ENCODE results near the gene RRM2.

RRM2 gene

GRCh38 chr2:10141736-10142639 lies 19.4 kb downstream of the RRM2 start:
- CTCF ChIA-PET, result interaction anchor here (0.6 to 3.1 kb wide), 20 partner anchors 11 to 720 kb away, joined by 3 to 17 read pairs (median 3); no protein-coding TSS in a partner anchor
- H3K4me3 ChIP-seq (ENCODE audit: low read depth, low read length), result no peak overlapping the region
- TF ChIP-seq ZNF645 (tag by site-specific recombination; IDR thresholded peaks at IDR 0.05) (no peak), IKZF3 (tag by site-specific recombination; IDR thresholded peaks at IDR 0.05) (no peak), REST (tag by site-specific recombination; IDR thresholded peaks at IDR 0.05) (0 out of 2 replicates have a peak, but pooled peaks have one; percentile 19), ZNF48 (tag by site-specific recombination; IDR thresholded peaks at IDR 0.05) (no peak), ZSCAN4 (tag by site-specific recombination; IDR thresholded peaks at IDR 0.05) (no peak), HIC1 (tag by site-specific recombination; IDR thresholded peaks at IDR 0.05) (no peak), ZNF623 (tag by site-specific recombination; IDR thresholded peaks at IDR 0.05) (peak; percentile 97), ZNF626 (tag by site-specific recombination; IDR thresholded peaks at IDR 0.05) (no peak), ZNF707 (tag by site-specific recombination; IDR thresholded peaks at IDR 0.05) (no peak), ZNF2 (tag by site-specific recombination; IDR thresholded peaks at IDR 0.05) (peak; percentile 92), CTCF (tag by site-specific recombination; IDR thresholded peaks at IDR 0.05) (peak; percentile 68), WT1 (tag by site-specific recombination; IDR thresholded peaks at IDR 0.05) (no peak), ZNF654 (tag by site-specific recombination; IDR thresholded peaks at IDR 0.05; ENCODE audit: low read depth) (peak; percentile 25; the same call in 1 of the 2 replicates)
- H3K36me3 ChIP-seq (ENCODE audit: control insufficient read depth in 2 of 2, insufficient read depth in 1 of 2, low read length in 2 of 2), result peaks cover 0 to 25% of the 10 kb centered on the region in 2 experiments; a peak in 2 of 3 replicates
- no peak overlapping the region for H3K27ac ChIP-seq (ENCODE audit: extremely low read depth, low read depth, low read length)
- POLR2A ChIA-PET, result interaction anchor here (0.5 to 0.7 kb wide), 2 partner anchors 94 to 142 kb away, joined by 4 read pairs; no protein-coding TSS in a partner anchor
- H3K4me1 ChIP-seq (ENCODE audit: control insufficient read depth, insufficient read depth, low read length), result no peaks in the 10 kb centered on the region
- no peaks in the 10 kb centered on the region for H3K9me3 ChIP-seq (ENCODE audit: control insufficient read depth, insufficient read depth, low read depth, low read length)

Data from HEK293 (cell line).